DND-41 (cell line): ENCODE data around the gene GGA2.

Experiments used
- CTCF ChIP-seq: IDR thresholded peaks from 2 replicates; pipeline ENCODE4 v1.5.1; 2012; ENCODE audit warnings: borderline replicate concordance, low read length, moderate library complexity, mild to moderate bottlenecking; ENCODE audit not compliant: poor library complexity, severe bottlenecking; ENCODE audit errors: extremely low read depth
- EZH2 ChIP-seq: IDR thresholded peaks from 3 replicates; pipeline ENCODE4 v1.6.1; 2012; ENCODE audit warnings: borderline replicate concordance, low read depth, mild to moderate bottlenecking, moderate library complexity, low read length, inconsistent platforms; ENCODE audit not compliant: severe bottlenecking

- TF ChIP-seq CTCF (no peak), EZH2 (no peak)
Measured at GRCh38 chr16:23416816-23417215, 93.5 kb downstream of the GGA2 start.
